ENCODE results near the gene MAN2A1. TPM values are rescaled to one million over a fixed set of nuclear protein-coding genes. Genes with fewer than 3 reads are reported as not detected.

The MAN2A1 gene
- total RNA-seq, 1 donor: 112 TPM

GRCh38 chr5:109692852-109693251, 3.1 kb downstream of the MAN2A1 start:
- peaks cover 58% of the 10 kb centered on the region for H3K4me1 ChIP-seq (ENCODE audit: insufficient read depth, low read length)
- no peaks in the 10 kb centered on the region for H3K27me3 ChIP-seq (ENCODE audit: insufficient read depth, low read length)
- no peak overlapping the region for H3K4me3 ChIP-seq (ENCODE audit: low read length)
- no peaks in the 10 kb centered on the region for H3K9me3 ChIP-seq (ENCODE audit: low read depth, low read length)

- H3K4me3 ChIP-seq (ENCODE audit: low read length): no peak overlapping the region
Observed at GRCh38 chr5:109693535-109694400, 4.0 kb downstream of the MAN2A1 start.

GRCh38 chr5:109694451-109694891, 4.7 kb downstream of the MAN2A1 start:
- Histone ChIP-seq H3K9me3 (ENCODE audit: low read depth, low read length) (no peaks in the 10 kb centered on the region), H3K4me1 (ENCODE audit: insufficient read depth, low read length) (peaks cover 56% of the 10 kb centered on the region), H3K27me3 (ENCODE audit: insufficient read depth, low read length) (no peaks in the 10 kb centered on the region), H3K4me3 (ENCODE audit: low read length) (no peak overlapping the region)

More at GRCh38 chr5:109693535-109694400, 4.0 kb downstream of the MAN2A1 start:
- Histone ChIP-seq H3K27me3 (ENCODE audit: insufficient read depth, low read length) (no peaks in the 10 kb centered on the region), H3K9me3 (ENCODE audit: low read depth, low read length) (no peaks in the 10 kb centered on the region), H3K4me1 (ENCODE audit: insufficient read depth, low read length) (peaks cover 56% of the 10 kb centered on the region)

- no peak overlapping the region for H3K4me3 ChIP-seq (ENCODE audit: low read length)
- no peaks in the 10 kb centered on the region for H3K9me3 ChIP-seq (ENCODE audit: low read depth, low read length)
Observed at GRCh38 chr5:109695005-109695926, 5.5 kb downstream of the MAN2A1 start.

GRCh38 chr5:109697339-109697738, 7.6 kb downstream of the MAN2A1 start:
- no peaks in the 10 kb centered on the region for H3K27me3 ChIP-seq (ENCODE audit: insufficient read depth, low read length)
- no peaks in the 10 kb centered on the region for H3K9me3 ChIP-seq (ENCODE audit: low read depth, low read length)
- H3K4me3 ChIP-seq (ENCODE audit: low read length): no peak overlapping the region
- H3K4me1 ChIP-seq (ENCODE audit: insufficient read depth, low read length): peaks cover 56% of the 10 kb centered on the region

More at GRCh38 chr5:109695005-109695926, 5.5 kb downstream of the MAN2A1 start:
- H3K4me1 ChIP-seq (ENCODE audit: insufficient read depth, low read length): peaks cover 60% of the 10 kb centered on the region
- no peaks in the 10 kb centered on the region for H3K27me3 ChIP-seq (ENCODE audit: insufficient read depth, low read length)

GRCh38 chr5:109700516-109701153, 10.9 kb downstream of the MAN2A1 start:
- H3K27me3 ChIP-seq (ENCODE audit: insufficient read depth, low read length): no peaks in the 10 kb centered on the region
- H3K4me1 ChIP-seq (ENCODE audit: insufficient read depth, low read length): peaks cover 27% of the 10 kb centered on the region

GRCh38 chr5:109701252-109701651, 11.5 kb downstream of the MAN2A1 start:
- Histone ChIP-seq H3K4me1 (ENCODE audit: insufficient read depth, low read length) (peaks cover 21% of the 10 kb centered on the region), H3K27me3 (ENCODE audit: insufficient read depth, low read length) (no peaks in the 10 kb centered on the region), H3K9me3 (ENCODE audit: low read depth, low read length) (no peaks in the 10 kb centered on the region), H3K4me3 (ENCODE audit: low read length) (no peak overlapping the region)

More at GRCh38 chr5:109700516-109701153, 10.9 kb downstream of the MAN2A1 start:
- no peaks in the 10 kb centered on the region for H3K9me3 ChIP-seq (ENCODE audit: low read depth, low read length)
- H3K4me3 ChIP-seq (ENCODE audit: low read length): no peak overlapping the region

GRCh38 chr5:109701792-109702191, 12.1 kb downstream of the MAN2A1 start:
- Histone ChIP-seq H3K4me1 (ENCODE audit: insufficient read depth, low read length) (peaks cover 17% of the 10 kb centered on the region), H3K4me3 (ENCODE audit: low read length) (no peak overlapping the region), H3K9me3 (ENCODE audit: low read depth, low read length) (no peaks in the 10 kb centered on the region), H3K27me3 (ENCODE audit: insufficient read depth, low read length) (no peaks in the 10 kb centered on the region)

GRCh38 chr5:109703166-109703565, 13.4 kb downstream of the MAN2A1 start:
- H3K27me3 ChIP-seq (ENCODE audit: insufficient read depth, low read length): no peaks in the 10 kb centered on the region
- H3K9me3 ChIP-seq (ENCODE audit: low read depth, low read length): no peaks in the 10 kb centered on the region
- H3K4me1 ChIP-seq (ENCODE audit: insufficient read depth, low read length): peaks cover 13% of the 10 kb centered on the region
- H3K4me3 ChIP-seq (ENCODE audit: low read length): no peak overlapping the region

- H3K4me1 ChIP-seq (ENCODE audit: insufficient read depth, low read length): peaks cover 13% of the 10 kb centered on the region
Observed at GRCh38 chr5:109703829-109704228, 14.1 kb downstream of the MAN2A1 start.

GRCh38 chr5:109704282-109704952, 14.7 kb downstream of the MAN2A1 start:
- Histone ChIP-seq H3K9me3 (ENCODE audit: low read depth, low read length) (no peaks in the 10 kb centered on the region), H3K4me3 (ENCODE audit: low read length) (no peak overlapping the region), H3K4me1 (ENCODE audit: insufficient read depth, low read length) (peaks cover 13% of the 10 kb centered on the region), H3K27me3 (ENCODE audit: insufficient read depth, low read length) (no peaks in the 10 kb centered on the region)

More at GRCh38 chr5:109703829-109704228, 14.1 kb downstream of the MAN2A1 start:
- Histone ChIP-seq H3K4me3 (ENCODE audit: low read length) (no peak overlapping the region), H3K9me3 (ENCODE audit: low read depth, low read length) (no peaks in the 10 kb centered on the region), H3K27me3 (ENCODE audit: insufficient read depth, low read length) (no peaks in the 10 kb centered on the region)

- Histone ChIP-seq H3K27me3 (ENCODE audit: insufficient read depth, low read length) (no peaks in the 10 kb centered on the region), H3K9me3 (ENCODE audit: low read depth, low read length) (no peaks in the 10 kb centered on the region), H3K4me3 (ENCODE audit: low read length) (no peak overlapping the region), H3K4me1 (ENCODE audit: insufficient read depth, low read length) (peaks cover 5% of the 10 kb centered on the region)
Observed at GRCh38 chr5:109705596-109705995, 15.9 kb downstream of the MAN2A1 start.

GRCh38 chr5:109706095-109706494, 16.4 kb downstream of the MAN2A1 start:
- no peaks in the 10 kb centered on the region for H3K9me3 ChIP-seq (ENCODE audit: low read depth, low read length)
- no peaks in the 10 kb centered on the region for H3K27me3 ChIP-seq (ENCODE audit: insufficient read depth, low read length)
- H3K4me1 ChIP-seq (ENCODE audit: insufficient read depth, low read length): peaks cover 4% of the 10 kb centered on the region
- H3K4me3 ChIP-seq (ENCODE audit: low read length): no peak overlapping the region

- Histone ChIP-seq H3K27me3 (ENCODE audit: insufficient read depth, low read length) (no peaks in the 10 kb centered on the region), H3K4me1 (ENCODE audit: insufficient read depth, low read length) (no peaks in the 10 kb centered on the region), H3K4me3 (ENCODE audit: low read length) (no peak overlapping the region), H3K9me3 (ENCODE audit: low read depth, low read length) (no peaks in the 10 kb centered on the region)
Observed at GRCh38 chr5:109707531-109707930, 17.8 kb downstream of the MAN2A1 start.
